HG02623 (cell line): ENCODE results near the gene GLP1R.

Source experiments
- ATAC-seq: cut with Tn5 transposase; IDR thresholded peaks from one replicate; pipeline ENCODE4 v1.9.1; 2021; ENCODE audit warnings: moderate library complexity; ENCODE audit not compliant: unreplicated experiment

Gene GLP1R

DNA sequence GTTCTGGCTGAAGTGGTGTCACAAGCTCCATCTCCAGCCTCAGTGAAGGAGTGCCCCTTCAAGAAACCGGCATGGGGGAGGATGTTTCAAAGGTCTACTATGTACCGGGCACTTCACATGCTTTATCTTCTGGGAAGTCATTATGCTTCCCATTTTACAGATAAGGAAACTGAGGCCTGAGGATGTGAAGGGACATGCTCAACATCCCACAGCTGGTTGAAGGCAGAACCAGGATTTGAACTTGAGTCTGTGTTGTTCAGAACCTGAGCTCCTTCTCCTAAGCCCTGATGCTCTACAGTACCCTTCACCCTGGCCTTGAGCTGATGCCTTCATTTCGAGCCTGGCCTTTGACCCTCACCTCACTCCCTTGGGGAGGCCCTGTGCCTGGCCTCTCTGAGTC lies 13.0 kb downstream of the GLP1R start:
- ATAC-seq: no peak

DNA sequence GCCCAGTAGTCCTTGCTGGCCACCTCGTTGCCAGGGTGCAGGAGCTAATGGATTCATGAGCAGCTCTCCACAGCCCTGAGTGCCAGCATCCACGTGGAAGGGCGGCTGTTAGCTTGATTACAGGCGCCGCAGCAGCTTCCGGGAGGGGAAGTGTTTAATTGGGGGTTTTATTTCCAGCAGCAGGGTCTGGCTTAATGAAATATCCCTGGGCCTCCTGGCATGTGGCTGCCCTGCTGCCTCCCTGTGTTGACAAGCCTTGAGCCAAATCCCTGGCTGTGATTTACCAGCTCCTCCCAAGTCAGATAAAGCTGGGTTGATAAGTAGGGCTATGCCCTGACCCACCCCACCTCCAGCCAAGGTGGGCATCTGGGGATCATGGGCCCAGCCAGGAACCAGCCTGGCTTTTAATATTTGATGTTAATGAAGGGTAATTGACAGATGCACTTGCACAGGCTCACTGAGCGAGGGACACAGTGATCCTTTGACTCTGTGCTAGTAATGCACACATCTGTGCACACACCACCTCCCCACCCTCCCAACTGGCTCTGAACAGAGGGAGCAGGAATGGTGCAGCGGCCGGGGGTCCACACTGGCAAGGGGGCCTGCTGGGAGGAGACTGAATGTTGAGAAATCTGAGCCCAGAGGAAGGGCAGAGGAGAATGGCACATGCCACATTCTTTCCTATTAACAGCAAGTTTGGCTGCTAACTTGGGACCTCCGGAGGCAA lies 13.6 kb downstream of the GLP1R start:
- ATAC-seq: no peak

DNA sequence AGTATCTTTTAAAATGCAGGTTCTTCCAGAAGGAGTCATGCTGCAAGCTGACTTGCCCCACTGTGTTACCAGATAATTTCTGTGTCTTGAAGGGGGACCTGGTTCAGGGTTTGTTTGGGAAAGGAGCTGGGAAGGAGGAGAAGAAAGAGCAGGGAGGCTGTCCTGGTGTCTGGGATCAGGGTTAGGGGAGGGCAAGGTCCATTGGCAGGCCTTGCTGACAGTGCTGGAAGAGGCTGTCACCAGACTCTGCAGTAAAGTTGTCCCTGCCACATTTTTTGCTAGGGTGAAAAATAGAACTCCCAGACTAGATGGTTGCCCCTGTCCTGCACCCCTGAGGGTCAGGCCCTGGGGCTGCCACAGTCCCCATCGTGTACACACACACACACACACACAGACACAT lies 14.9 kb downstream of the GLP1R start:
- no peak for ATAC-seq

DNA sequence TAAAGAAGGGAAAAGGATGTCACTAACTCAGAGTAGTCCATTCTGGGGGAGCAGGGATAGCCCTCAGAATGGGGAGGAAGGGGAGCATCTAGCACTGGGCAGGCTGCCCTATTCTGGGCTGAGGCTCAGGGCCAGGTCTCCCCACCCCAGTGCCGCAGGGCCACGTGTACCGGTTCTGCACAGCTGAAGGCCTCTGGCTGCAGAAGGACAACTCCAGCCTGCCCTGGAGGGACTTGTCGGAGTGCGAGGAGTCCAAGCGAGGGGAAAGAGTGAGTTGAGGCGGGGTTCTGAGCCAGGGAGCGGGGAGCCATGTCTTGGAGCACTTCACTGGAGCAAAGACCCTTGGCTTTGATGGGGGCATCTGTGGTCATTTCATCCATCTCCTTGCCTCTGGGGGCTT lies 17.0 kb downstream of the GLP1R start:
- ATAC-seq: no peak

DNA sequence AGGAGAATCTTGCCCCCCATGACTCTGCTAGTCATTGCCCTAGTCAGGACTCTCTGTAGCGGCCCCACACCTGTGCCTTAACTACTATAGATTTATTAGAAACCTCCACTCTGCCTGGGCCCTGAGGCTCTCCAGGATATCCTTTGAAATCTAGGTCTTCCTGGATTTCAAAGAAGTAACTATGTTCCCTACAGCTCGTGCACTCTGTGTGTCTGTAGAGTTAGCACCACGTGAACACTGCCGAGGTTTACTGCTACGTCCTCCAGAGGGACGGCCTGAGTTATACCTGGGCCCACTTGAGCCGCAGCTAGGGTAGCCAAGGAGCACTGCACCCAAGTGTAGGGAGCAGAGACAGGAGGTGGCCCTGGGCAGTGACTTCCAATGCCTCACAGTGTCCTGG lies 19.8 kb downstream of the GLP1R start:
- ATAC-seq: no peak

DNA sequence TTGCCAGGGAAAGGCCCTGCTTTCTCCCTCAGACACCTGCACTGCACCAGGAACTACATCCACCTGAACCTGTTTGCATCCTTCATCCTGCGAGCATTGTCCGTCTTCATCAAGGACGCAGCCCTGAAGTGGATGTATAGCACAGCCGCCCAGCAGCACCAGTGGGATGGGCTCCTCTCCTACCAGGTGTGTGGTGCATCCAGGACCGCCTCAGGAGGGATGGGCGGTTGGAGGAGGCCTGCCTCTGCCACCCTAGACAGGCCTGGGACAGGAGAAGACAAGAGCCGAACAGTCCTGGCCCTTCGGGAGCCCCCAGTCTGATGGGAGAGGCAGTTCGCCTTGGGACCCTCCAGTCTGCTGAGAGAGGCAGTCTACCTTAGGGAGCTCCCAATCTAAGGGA lies 24.2 kb downstream of the GLP1R start:
- ATAC-seq: no peak

DNA sequence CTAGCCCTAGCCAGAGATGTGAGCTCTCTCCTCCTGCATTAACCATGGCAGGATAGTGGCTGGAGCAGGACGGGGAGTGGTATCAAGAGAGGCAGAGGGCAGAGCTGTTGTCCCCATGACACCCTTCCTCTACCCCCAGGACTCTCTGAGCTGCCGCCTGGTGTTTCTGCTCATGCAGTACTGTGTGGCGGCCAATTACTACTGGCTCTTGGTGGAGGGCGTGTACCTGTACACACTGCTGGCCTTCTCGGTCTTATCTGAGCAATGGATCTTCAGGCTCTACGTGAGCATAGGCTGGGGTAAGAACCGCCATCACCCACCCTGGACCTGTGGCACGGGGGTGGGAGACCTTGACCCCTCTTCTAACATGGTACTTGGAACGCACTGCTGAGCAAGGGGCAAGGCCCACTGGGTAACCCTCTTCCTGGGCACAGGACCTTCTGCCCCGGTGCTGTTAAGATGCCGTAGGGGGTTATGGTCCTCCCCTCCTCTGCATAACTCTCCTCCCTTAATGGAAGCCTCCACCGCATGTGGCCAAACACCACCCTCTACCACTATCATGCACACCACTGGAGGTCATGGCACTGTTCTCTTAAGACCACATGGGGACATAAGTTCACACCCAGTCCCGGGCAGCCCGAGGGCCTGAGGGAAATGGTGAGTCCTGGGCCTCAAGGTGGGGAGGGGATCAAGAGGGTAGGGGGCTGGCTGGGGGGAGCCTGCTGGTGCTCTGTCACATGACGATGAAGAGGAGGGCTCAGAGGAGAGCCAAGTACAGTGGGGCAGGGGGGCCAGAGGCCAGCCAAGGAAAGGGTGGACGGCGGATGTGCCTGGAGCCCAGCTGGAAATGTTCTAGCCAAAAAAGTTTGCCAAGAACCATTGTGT lies 25.1 kb downstream of the GLP1R start:
- ATAC-seq: no peak

DNA sequence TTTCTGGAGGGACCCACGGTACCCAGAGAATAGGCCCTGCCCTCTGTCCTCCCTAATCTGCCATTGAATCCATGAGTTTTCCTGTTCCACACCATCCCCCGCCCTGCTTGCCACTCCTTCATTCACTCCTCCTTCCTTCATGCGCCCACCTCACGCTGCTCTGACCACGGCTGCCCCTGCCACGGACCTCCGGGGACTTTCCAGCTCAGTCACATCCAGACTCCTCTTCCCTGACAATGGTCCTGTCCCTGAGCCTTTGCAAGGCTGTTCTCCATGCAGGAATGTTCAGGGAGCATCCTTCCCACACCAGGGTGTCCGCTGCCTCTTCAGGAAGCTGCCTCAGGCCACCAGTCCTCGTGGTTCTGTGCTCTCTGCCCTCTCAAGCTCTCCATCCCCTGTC lies 25.9 kb downstream of the GLP1R start:
- ATAC-seq: no peak

DNA sequence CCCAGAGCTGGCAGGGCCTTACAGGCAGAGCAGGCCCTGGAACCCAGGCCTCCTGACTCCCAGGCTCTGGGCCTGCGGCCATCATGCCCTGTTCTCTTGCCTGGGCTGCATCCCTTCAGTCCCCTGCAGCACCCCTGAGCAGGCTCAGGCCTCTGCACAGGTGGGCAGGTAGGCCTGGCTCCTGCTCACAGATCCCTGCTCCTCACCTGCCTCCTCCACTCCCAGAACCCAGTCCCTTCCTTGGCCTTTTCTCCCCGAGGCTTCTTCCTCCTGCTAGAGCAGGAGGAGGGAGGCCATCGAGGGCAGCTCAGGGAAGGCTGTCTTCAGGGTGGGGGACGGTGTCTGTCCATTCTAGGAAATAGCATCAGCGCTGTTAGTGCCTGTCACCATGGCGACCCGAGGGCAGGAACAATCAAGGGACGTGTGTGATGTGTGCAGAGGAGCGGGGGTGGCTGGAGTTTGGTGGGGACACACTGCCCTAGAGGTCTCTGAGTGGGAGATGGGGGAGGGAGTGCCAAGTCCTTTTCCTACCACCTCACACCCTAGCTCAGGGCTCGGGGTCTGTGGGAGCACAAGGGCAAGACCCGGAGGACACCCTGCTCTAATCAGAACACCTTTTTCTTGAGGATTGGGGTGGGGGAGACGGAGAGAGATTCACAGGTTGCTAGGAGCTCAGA lies 26.6 kb downstream of the GLP1R start:
- no peak for ATAC-seq

DNA sequence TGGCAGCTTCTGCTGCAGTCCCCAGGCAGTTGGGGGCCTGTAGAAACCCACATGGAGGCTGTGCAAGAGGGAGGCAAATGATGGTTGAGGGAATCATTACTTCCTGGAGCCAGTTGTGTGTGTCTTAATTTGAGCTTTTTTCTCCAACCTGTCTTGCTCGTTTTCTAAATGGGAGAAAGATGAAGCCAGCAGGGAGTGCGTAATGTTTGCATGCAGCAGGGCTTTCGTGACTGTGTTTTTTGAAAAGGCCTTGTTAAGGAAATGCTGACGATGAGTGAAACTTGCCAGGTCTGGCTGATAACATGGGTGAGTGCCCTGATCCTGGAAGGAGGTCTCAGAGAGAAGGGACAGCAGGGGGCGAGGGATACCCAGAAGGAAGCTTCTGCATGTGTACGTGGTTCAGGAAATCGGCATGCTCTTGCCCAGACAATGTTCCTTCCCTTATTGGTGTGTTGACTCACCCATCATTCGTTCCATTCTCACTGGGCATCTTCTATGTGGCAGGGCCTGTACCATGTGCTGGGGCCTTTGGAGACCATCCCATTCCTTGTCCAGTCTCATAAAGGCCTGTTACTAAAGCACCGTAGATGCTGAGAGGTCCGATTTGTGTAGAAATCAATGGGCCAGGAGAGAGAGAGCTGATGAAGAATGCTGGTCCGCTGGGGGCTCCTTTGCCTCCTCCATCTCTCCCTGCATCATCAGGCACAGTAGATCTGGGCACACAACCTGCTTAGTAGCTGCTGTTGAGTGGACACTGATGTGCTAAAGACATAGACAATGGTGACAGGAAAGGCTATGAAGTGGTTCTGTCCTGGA lies 27.4 kb downstream of the GLP1R start:
- no peak for ATAC-seq

DNA sequence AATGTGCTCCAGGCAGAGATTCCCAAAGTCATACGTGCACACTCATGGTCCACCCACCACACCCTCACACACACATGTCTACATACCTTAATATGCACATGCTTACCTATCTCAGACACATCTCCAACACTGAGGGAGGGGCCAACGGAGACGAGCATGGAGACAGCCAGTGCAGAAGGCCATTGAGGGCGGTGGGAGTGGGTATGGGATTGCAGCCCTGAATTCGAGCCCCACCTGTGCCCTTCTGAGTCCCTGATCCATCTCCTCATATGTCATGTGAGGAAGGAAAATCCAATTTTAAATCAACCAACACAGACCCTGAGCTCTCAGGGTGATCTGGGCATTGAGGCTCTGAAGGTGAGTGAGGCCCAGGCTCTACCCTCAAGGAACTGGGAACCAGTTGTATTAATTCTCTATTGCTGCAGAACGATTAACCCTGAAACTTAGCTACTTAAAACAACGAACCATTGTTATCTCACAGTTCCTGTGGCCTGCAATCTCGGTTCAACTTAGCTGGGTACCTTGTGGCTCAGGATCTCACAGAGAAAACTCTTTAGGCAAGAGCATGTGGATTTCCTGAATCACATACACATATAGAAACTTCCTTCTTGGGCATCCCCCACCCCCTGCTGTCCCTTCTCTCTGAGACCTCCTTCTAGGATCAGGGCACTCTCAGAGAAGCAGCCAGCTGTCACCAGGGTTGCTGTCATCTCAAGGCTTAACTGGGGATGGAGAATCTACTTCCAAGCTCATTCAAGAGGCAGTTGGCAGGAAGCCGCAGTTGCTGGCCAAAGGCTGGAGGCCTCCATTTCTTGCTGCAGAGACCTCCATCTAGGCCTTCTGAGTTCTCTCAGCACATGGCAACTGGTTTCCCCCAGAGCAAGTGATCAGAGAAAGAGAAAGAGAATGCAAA lies 28.3 kb downstream of the GLP1R start:
- ATAC-seq: no peak

DNA sequence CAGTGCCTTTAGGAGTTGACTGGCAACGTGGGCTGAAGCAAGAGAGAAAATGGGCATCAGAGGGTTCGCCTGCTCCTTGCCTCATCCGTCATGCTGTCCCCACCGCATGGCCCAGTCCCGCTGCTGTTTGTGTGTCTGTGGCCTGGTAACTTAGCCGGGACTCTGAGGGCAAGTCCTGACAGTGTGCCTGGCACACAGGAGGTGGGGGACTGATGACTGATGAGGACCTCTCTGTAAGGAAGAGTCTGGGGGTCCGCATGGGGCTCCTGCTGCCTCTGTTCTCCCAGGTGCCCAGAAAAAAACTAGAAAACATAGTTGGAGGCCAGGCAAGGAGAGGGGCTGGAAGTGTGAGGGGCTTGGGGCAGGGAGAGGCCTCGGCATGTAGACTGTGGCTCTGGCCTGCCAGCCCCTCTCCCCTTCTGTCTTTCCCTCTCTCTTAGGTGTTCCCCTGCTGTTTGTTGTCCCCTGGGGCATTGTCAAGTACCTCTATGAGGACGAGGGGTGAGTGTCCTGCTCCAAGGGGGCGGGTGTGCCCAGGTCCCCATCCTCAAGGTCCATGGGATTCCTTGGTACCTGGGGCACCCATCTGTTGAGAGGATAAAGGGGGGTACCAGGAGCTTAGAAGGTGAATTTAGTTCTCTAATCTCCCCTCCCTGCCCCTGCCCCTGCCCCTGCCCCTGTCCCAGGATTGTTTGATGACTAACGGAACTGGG lies 29.5 kb downstream of the GLP1R start:
- no peak for ATAC-seq

DNA sequence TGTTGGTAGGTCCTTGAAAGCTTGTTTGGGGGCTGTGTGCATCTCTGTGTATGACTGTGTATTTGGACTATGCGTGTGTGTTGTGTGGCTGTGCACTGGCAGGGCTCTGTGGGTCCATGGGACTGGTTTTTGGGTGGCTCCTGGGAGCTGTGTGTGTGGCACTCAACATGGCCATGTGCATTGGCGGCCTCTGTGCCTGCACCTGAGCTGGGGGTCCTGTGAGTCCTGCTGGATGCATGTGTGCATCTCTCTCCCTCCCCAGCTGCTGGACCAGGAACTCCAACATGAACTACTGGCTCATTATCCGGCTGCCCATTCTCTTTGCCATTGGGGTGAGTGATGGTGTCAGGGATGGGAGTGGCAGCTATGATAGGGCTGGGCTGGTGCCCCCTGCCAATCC lies 30.1 kb downstream of the GLP1R start:
- ATAC-seq: no peak

DNA sequence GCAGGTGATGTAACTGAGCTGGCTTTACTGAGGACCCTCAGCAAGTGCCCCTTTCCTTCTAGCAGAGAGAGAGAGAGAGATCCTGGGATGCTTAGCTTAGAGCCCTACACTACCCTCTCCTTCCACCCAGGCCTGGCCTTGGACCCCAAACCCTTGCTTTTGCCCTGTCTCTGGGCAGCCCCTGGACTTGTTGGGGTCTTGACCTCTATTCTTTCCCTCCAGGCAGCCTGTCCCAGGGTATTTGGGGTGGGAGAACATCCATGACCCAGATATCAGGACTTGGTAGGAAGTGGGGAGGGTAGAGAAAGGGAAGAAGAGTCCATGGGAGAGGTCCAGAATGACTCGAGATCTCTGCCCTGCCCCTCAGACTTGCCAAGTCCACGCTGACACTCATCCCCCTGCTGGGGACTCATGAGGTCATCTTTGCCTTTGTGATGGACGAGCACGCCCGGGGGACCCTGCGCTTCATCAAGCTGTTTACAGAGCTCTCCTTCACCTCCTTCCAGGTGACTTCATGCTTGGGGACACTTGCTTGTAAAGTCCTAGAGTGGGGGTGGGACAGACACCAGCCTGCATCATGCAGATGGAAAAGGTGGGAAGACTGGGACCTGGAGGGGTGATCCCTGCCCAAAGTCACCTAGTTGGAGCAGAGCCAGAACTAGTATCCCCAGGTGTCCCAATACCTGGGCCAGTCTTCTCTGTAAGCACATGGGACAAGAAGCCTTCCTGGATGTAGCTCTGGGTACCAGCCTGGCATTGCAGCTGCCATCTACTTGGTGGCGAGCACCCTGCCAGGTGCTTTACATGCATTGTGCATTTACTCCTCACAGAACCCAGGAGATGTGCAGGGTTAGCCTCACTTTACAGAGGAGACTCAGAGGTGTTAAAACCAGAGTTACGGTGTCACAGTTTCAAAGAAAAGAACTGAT lies 30.9 kb downstream of the GLP1R start:
- no peak for ATAC-seq

DNA sequence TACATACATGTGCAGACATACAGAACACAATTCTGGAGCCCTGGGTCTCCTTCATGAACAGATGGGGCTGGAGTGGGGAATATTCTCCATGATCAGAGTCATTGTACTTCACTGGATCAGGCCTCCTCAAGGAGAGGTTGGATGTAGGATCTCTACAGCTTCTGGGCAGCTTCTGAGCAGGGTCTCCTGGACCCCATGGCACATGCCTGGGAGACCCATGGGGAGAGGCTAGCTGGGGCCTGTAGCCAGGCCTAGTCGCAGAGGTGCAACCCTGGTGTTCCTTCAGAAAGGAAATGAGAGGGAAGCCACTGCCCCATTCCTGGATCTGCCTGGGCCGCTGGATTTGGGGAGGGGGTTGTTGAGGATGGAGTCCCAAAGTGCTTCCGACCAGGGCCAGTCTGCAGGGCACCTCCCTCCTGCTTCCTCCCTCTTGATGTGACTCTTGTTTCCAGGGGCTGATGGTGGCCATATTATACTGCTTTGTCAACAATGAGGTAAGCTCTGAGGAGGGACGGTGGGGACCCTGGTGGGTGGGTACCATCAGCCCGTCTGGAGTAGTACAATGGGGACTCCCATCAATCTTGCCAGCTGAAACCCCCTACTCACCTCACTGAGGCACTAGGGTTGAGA lies 31.8 kb downstream of the GLP1R start:
- ATAC-seq: no peak

DNA sequence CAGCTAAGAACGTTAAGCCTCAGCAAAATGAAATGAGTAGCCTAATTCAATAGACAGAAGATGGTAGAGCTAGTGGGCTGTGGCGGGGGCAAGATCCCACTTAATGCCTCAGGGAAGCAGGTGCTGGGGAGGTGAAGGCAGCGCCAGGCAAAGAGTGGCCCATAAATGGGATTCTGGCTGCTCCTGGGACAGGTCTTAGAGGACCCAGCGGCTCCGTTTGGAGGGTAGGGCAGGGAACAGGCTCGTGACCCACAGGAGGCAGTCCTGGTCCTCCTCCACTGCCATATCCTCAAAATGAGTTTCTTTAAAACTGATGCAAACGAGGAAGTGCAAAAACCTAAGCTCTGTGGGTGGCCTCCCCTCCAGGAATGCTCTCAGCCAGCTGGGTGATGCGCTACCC lies 33.7 kb downstream of the GLP1R start:
- ATAC-seq: no peak

DNA sequence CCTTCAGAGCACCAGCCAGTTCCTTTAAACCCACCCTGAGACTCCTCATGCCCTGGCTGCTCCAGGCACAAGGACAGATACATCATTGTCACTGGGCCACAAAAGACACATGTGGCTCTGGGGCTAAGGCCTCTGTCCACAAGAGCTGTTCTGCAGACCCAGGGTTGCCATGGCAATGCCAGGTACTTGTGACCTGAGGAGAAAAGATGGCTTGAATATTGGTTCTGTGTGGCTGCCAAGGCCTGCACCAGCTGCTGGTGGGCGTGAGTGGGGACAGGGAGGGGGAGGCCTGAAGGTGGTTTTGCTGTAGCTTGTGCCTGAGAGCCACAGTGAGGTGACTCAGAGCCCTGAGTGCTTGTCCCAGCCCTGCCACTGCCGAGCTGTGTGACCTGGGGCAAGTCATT lies 34.7 kb downstream of the GLP1R start:
- ATAC-seq: no peak

DNA sequence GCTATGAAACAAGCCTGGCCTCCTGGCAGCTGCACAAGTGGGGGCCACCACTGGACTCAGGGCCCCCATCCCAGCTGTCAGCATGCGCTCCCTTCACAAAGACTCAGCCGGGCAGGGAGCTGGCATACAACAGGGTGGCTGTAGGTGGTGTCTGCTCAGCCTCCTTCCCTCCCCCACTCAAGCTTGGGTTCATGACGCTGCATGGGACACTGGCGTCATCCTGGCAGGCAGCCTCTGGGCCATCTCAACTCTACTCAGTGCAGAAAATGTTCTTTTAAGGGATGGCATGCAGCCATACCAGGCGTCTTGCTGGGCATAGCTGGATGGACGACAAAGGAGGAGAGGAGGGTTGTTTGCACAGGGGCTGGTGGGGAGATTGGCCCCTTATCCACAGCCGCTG lies 35.9 kb downstream of the GLP1R start:
- no peak for ATAC-seq
